Lung microvascular endothelial cell (primary cell): Measurements from ENCODE around the gene CCL27. TPM values are rescaled to one million over a fixed set of nuclear protein-coding genes. Genes with fewer than 3 reads are reported as not detected.

Experiments used
- DNase-seq, 2 donors: peaks; one replicate each; pipeline versions ENCODE4 v3.0.0 to v3.0.0-alpha.2; 2010; ENCODE audit warnings: low read depth in 2 of 2
- total RNA-seq: library from RNA; depleted of rRNA; stranded (reverse); fragments of >200 nt; gene quantifications from 2 replicates; pipeline ENCODE4 v1.2.1, GENCODE V29; 2014

CCL27 gene, protein sequence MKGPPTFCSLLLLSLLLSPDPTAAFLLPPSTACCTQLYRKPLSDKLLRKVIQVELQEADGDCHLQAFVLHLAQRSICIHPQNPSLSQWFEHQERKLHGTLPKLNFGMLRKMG
- total RNA-seq = not detected in 2 replicates

DNA sequence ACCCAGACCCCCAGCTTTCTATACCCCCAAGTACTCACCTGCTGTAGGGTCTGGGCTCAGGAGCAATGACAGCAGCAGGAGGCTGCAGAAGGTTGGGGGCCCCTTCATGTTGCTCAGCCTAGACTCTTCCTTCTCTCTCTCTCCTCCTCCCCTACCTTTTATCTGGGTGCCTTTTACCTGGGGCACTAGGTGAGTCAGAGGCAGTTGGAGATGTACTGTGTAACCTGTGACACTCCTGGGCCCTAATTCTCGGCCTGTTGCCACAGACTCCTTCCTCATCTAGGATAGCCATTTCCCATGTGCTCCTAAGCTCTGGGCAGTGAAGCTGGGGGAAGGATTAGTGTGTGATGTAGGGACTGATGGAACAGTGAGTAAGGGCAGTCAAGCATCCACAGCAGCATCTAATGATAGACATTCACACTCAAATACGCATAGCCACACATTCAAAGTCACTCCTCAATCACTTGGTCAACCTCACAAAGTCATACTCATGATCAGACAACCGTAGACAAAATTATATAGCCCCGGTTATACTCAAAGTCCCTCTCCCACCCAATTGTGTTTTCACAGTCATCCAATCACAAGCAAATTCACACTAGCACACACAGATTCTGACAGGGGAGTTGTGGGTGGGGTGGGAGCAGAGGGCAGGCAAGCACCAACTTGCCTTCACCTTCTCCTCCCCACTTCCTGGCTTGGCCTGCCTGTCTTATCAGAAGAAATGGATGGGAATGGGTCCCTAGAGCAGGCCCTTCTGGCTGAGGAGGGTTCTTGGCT, at the start of gene CCL27:
Gene CCL27, minus strand, starts transcription at position 132 of the 777 bp plus-strand sequence. Its CDS starts 24 bp downstream, at position 108.
- no peak for DNase-seq

DNA sequence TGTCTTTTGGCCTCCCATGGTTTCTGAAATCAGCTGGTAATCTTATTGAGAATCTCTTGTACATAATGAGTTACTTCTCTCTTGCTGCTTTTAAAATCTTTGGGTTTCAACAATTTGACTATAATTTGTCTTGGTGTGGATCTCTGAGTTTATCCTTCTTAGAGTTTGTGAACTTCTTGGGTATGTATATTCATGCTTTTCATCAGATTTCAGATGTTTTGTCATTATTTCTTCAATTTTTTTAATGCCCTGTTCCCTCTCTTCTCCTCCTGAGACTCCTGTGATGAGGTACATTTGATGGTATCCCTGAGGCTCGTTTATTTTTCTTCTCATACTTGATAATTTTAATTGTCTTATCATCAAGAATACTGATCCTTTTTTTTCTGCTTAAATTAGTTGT, 49.7 kb upstream of the CCL27 start:
- no peak for DNase-seq

DNA sequence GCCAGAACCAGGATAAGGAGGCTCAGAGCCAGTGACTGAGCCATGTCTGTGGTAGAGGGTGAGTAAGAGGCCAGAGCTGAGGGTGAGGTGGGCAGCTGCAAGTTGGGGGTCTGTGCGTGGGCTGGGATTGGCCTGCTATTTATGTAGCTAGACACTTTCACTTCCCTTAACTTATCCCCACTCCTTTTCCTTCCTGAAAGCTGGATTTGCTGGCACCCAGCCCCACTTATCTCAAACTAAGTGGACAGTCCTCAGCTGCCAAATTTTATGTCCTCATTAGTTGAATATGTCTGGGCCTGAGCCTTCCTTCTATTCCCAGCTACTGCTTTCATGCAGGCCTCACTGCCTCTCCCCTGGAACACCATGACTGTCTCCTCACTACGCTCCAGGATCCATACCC, 47.6 kb upstream of the CCL27 start, which contains the start of gene CCL21:
Gene CCL21, minus strand, starts transcription at position 114 of the 400 bp plus-strand sequence. Its CDS starts 70 bp downstream, at position 44.
- peak; percentile 51 to 74 for DNase-seq

DNA sequence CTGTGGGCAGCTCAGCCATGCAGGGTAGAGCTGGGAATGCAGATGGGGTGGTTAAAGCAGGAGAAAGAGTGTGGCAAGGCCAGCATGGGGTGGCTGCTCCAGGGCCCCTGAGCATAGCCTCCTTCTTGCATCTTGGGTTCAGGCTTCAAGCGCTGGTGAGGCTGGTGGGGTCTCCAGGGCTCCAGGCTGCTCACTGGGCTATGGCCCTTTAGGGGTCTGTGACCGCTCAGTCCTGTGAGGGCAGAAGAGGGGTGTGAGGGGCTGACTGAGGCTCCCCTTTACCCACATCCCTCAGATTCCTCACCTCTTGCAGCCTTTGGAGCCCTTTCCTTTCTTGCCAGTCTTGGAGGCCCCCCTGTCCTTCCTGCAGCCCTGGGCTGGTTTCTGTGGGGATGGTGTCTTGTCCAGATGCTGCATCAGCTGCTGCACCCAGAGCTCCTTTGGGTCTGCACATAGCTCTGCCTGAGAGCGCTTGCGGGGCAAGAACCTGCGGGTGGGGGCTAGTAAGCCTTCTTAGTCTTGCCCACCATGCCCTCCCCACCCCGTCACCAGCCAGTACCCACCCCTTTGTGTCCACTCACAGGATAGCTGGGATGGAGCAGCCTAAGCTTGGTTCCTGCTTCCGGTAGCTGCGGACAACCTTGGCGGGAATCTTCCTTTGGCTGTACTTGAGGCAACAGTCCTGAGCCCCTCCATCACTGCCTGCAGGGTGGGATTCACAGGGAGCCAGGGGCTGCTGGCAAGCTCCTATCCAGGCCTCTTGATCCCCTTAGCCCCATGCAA, 46.9 kb upstream of the CCL27 start:
- no peak for DNase-seq

DNA sequence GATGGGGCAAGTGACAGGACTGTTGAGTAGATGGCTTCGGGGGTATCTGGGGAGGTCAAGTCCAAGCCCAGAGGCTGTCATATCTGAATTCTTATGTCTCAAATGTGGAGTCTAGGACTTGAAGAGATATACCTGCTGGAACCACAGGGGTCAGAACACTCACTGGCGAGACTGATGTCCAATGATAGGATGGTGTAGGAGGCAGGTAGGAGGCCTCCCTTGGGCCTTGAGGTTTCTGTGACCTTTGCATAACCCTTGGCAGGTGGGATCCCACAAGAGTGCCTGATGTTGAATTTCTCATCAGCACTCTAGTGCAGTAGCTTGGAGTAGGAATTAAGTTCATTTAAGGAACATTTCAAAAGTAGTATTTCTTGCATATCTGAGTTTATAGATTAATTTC, 44.7 kb upstream of the CCL27 start:
- DNase-seq = no peak

DNA sequence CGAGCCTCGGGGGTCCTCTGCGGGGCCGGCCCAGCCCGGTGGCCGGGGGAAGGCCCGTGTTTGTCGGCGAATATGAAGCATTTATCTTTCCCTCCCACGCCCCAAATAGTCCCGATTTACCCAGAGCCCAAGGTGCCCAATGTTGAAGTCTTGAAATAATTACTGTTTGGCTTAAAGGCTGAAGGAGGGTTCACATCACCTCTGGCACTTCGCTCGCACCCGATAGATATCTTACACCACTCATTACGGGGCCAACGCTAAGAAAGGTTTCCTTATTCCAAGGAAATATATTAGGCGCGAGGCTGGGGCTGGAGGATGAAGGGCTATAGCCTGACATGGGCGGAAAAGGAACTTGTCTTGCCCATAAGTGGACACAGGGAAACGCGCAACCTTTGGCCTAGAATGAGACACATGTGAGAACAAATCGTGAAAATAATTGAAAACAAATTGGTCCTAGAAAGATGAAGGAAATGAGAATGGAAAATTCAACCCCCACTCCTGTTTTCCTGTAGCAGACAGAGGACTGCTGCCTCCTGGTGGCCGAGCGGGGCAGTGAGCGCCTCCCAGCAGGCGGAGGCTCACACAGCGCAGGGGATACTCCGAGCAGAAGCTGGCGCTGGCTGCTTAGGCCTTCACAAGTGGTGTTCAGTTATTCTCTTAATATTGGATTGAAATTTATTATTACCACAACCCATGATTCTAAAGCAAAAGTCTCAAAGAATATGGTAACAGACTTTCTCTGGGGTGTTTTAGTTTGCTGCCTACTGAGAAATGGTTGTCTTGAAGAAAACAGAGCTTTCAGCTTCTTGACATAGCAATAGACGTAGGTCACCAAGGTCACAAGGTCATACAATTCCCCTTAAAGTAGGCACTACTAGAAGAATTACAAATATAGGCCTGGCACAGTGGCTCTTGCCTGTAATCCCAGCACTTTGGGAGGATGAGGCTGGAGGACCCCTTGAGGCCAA, 39.6 kb upstream of the CCL27 start:
- peak; percentile 82 to 93 for DNase-seq

DNA sequence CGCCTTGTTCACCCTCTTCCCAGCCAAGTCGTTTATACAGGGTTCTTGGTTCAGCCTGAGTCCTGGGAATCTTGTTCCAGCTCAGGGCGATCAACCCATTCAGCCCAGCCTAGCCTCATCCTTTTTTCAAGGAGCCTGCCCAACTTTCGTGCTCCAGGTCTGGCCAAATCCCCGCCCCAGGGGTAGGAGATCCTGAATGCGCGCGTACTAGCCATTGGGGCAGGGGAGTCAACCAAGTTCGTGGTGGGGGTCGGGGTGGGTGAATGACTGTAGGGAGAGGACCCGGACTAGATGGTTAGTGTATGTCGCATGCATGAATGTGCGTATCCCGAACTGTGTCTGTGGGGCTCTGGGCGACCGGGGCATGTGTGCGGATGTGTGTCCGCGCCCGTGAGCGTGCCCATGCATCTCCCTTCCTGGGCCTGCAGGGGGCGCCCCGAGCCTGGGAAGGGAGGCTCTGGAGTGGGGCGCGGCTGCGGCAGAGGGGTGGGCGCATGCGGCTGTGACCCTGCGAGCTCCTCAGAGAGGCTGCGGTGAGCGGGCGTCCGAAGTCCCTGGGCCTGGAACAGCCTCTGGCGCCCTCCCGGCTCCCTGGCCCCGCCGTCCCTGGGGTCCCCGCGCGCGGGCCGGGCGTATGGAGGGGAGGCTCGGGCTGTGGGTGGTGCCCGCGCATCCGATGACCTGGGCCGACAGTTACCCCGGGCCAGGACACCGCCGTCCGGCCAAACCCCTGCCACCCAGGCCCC, 38.7 kb upstream of the CCL27 start:
- DNase-seq = peak; percentile 63 to 81

DNA sequence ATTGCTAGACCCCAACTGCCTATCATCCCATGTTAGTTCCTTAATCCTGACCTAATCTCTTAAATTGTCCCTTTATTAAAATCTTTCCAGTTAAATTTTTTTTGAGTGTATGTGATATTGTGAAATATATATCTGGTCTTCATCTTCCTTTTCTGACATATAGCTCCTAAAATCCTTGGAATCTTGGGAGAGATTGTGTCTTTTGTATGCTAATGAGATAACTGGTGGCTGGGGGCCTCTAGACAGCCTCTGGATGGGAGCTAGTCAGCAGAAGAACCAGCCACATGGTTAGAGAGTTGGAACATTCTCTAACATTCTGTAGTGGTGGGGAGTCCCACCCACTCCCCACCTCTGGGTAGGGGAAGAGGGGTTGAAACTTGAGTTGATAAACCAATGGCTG, 32.4 kb upstream of the CCL27 start:
- no peak for DNase-seq

DNA sequence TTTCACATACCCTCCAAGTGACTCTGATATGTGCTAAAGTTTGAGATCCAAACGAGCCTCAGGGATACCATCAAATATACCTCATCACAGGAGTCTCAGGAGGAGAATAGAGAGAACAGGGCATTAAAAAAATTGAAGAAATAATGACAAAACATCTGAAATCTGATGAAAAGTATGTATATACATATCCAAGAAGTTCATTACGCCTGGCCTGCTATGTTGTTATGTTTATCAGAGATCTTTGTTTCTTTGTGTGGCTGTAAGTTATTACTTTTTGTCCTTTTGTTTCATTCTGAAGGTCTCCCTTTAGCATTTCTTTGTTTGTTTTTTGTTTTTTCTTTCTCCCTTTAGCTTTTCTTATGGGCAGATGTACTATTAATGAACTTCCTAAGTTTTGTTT, 31.1 kb upstream of the CCL27 start:
- DNase-seq = no peak

DNA sequence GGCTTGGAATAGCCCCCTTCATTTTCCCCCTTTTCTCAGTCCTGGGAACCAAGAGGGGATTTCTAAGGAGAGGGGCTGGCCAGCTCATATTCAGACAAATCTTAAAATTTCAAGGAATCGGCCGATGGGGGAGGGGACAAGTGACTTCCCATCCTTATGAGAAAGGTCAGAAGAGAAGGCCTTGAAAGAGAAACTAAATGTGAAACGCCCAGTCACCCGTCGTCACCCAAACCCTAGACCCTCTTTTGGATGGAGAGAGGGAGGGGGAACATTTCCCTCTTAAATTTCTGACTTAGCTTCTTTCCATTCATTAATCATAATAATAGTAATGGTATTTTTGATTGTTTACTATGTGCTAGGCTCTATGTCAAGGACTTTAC, 29.5 kb upstream of the CCL27 start:
- DNase-seq = no peak

DNA sequence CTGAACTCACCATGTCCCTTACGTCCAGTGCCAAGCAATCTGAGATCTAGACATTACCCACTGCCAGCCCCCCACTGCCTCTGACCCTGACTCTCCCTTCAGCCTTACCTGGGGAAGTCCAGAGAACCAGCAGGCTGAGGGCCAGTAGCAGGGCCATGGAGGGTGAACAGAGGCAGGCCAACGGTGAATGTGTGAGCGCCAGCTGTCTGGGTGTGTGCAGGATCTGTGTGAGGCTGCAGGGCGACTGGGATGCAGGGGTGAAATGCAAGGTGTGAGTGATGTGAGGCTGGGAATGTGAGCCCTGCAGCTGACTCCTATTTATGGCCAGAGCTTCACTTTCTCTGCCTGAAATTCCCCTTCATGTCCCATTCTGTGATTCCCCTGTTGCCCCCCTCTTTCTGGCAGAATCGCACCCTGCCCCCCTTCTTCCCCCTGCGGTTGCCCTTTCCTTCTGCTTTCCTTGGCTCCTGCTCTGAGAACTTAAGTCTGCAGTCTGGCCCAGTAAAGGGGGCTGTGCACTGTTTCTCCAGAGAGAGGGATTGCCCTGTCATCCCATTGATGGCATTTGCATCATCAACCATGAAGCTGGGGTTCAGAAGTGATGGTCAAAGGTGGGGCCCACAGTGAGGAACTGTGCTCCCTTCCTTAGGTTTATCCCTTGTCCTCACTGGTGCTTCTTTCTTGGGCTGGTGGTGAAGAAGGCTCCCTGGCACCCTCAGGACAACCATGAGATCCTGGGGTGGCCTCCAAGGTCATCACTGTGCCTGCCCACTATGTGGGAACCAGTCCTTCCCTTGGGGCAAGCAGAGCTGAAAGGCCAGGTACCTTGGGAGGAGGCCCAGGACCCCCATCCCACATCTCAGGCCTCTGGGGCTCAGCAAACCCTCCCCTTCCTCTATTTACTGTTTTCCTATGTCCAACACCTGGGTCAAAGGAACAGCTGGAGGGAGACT, 28.8 kb upstream of the CCL27 start, which contains the start of gene CCL19:
Gene CCL19, minus strand, starts transcription at position 294 of the 953 bp plus-strand sequence. Its CDS starts 137 bp downstream, at position 157.
- DNase-seq = no peak

DNA sequence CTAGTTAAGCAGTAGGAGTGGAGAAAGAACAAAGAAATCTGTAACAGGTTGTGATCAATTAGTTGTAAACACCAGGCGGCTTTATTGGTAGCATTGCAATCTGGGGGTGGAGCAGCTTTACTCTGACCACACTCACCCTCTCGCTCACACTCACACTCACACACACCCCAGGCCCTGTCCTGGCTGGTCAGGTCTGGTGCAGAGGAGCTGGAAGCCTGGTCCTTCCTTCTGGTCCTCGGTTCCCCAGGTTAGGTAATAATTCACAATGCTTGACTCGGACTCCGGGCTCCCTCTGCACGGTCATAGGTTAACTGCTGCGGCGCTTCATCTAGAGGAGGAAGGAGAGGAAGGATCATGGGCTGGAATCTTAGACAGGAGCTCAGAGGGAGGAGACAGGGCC, 27.1 kb upstream of the CCL27 start:
- DNase-seq = no peak

DNA sequence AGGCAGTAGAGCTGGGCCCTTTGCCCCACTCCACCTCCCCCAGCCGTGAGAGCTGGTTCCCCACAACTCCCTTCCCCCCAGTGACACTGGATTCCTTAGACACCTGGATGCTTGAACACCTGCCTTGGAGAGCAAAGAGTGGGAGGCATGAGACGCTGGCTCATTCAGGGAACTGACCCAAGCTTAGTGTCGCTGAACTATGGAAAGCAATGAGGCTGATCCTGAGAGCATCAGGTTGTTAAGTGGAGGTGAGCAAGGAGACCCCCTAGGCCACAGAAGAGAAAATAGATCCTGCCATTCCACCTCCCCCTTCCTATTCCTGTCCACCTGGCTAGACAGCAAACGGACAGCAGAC, 26.6 kb upstream of the CCL27 start:
- no peak for DNase-seq

DNA sequence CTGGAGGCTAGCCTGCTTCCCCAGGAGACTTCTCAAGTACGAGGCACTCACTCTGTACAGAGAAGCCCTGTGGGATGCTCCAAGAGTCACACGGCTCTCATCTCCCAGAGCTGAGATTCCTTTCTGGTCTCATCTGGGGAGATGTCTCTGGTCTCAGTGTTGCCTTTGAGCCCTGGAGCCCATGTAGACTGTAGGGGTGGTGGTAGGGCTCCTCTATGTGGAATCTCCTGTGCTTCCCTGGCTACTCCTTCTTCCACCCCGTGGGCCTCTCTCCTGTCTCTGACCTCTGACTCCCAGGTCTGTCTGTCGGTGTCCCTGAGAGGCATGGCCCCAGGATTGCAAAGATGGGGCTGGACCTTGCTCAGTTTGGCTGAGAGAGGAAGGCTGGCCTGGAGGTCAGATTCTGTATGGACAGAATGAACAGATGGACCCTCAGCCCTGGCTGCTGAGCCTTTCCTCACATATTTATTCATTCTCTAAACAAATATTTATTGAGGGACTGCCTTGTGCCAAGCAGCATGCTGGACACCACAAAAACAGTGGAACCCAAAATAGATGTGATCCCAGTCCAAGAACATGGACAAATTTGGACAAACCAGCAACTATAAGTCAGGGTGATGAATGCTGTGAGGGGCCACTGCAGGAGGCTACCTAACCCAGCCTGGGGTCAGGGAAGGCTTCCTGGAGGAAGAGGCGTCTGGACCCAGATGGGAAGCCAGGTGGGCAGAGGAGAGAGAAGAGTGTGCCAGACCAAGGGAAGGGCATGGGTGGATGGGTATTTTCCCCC, 26.1 kb upstream of the CCL27 start:
- DNase-seq = no peak

DNA sequence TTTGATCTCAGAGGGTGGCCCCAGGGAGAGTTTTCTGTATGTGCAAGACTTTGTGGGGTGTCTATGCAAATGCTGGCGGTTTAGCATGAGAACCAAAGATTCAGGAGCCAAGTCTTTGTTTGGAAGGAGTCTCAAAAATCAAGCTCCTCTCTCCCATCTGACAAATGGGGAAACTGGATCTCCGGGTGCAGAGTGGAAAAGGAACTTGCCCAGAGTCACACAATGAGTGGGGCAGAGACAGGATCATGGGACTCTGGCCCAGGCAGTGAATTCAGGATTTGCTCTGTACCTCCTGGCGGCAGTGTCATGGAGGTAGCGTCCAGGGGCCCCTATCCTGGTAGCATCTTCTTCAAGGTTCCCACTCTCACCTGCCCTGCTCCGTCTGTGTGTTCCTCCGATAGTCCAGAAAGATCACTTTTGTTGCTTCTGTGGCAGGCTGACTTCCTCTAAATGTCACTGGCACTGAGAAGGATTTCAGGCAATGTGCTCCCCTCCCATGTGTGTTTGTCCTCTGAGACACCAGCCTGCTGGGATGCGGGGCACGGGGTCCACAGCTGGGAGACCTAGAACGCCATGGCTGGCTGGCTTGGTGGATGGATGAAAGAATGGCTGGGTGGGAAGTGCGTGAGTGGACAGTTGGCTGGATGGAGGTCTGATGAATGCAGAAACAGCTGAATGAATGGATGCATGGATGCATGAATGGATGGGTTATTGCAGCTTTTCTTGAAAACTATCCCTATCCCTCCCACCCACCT, 25.0 kb upstream of the CCL27 start:
- no peak for DNase-seq

DNA sequence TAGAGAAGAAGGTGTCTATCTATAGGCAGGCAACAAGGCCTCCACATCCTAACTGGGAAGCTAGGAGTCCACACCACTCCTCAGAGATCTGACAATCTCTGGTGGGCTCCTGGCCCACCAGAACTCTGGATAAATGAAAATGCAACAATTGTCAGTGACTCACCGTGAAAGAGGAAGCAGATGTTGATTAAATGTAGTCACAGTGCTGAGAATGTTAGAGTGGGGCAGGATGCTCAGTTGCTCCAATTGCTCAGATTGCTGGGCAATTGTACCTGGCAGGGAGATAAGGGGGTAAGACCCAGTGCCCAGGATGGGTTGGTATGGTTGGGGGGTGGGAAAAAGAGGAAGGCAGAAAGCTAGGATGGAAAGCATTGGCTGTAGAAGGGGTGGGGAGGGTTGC, 24.3 kb upstream of the CCL27 start:
- DNase-seq = no peak

DNA sequence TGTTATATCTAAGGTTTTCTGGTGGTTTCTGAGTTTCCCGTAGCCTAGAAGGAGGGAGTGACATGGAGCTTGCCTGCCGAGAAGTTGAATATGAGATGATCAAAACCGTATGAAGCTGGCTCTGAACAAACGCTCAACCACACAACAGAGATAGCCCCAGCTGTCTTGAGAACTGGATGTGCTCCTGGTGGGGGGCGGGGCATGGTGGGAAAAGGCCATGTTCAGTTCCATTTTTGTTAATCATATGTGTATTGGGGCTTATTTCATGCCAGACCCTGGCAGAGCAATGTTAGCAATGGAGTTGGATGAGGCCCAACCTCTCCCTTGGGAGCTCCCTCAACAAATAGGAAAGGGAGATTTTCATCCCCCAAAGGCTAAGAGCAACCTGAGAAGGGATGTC, 23.8 kb upstream of the CCL27 start:
- DNase-seq = no peak

DNA sequence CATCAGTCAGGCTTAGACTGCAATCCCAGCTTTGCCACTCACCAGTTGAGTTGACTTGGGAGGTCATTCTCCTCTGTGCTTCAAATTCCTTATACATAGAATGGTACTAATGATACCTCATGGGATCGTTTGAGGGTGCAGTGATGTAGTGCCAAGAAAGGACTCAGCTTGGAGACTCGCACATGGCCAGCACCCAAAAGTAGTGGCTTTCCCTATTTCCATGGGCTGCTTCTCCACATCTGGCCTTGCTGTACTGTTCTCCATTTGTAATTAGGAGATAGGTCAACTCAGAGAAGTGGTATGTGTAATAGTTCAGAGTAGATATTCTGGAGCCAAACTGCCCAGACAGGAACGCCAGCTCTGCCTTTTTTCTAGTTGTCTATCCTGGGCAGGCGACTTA, 23.1 kb upstream of the CCL27 start:
- no peak for DNase-seq
